GM12892 (cell line): ENCODE measurements around the gene STAC2.

Source experiments
- POLR2A ChIP-seq: IDR thresholded peaks from 2 replicates; pipeline ENCODE4 v1.6.1; 2011; ENCODE audit warnings: low read depth, low read length, control low read depth
- POLR2AphosphoS5 ChIP-seq: IDR thresholded peaks from 2 replicates; pipeline ENCODE4 v1.6.1; 2011; ENCODE audit warnings: low read depth, low read length, control low read depth
- TAF1 ChIP-seq: IDR thresholded peaks from 2 replicates; pipeline ENCODE4 v1.6.1; 2011; ENCODE audit warnings: low read depth, mild to moderate bottlenecking, control low read depth, low read length, borderline replicate concordance

- TF ChIP-seq POLR2A, result no peak
- TF ChIP-seq POLR2AphosphoS5, result no peak
- TF ChIP-seq TAF1, result no peak
These were observed 33.8 kb downstream of the STAC2 start for GRCh38 chr17:39191750-39192510.
